Bladder microvascular endothelial cell (primary cell): Measurements from ENCODE around the gene APBB1IP. TPM values are rescaled to one million over a fixed set of nuclear protein-coding genes. Genes with fewer than 3 reads are reported as not detected.

ENCODE experiments used
- total RNA-seq: library from RNA; depleted of rRNA; stranded (reverse); fragments of >200 nt; gene quantifications from 2 replicates; pipeline ENCODE4 v1.2.3, GENCODE V29; 2014

APBB1IP gene, protein sequence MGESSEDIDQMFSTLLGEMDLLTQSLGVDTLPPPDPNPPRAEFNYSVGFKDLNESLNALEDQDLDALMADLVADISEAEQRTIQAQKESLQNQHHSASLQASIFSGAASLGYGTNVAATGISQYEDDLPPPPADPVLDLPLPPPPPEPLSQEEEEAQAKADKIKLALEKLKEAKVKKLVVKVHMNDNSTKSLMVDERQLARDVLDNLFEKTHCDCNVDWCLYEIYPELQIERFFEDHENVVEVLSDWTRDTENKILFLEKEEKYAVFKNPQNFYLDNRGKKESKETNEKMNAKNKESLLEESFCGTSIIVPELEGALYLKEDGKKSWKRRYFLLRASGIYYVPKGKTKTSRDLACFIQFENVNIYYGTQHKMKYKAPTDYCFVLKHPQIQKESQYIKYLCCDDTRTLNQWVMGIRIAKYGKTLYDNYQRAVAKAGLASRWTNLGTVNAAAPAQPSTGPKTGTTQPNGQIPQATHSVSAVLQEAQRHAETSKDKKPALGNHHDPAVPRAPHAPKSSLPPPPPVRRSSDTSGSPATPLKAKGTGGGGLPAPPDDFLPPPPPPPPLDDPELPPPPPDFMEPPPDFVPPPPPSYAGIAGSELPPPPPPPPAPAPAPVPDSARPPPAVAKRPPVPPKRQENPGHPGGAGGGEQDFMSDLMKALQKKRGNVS
- 0.06 TPM in 1 of 2 replicates, not detected in the other for total RNA-seq

DNA sequence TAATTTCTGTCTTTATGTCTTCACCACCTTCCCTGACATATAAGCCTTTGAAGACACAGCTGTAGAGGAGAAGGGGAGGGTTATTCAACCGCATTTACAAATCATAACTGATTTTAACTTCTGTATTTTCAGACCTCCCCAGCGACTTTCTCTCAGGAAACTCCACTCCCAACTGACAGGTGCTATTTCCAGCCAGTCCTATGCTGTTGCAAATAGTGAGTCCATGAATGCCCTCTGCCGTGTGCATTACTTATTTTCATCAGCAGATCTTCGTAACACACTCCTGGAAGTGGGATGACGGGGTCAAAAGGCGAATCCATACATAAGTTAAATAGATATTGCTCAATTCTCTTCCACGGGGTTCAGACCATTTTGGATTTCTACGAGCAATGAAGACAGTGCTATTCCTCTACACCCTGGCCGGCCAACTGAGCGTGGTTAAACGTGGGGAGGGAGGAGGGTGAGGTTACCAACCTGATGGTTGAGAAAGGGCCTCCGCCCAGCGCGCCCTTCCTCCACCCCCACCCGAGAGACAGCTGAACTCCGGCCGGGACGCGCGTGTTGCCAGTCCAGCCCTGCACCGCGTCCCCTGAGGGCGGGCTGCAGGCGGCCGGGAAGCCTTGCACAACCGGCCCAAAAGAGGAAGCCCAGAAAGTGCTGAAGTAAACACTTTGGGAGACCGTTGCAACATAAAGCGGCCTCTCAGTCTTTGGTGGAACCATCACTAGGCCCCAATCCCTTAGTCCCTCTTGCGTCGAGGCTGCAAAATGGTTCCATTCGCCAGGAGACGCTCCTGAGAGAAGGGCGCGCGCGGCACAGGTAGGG is at the start of gene APBB1IP:
APBB1IP (plus strand) TSS at position 705 of the 825 bp plus-strand sequence. CDS start 53,986 bp downstream, outside the sequence.

Other genes with a start within 250 kb of the APBB1IP start
- not detected in 2 replicates for gene GAD2, start 221.6 kb upstream of the APBB1IP start, total RNA-seq